ENCODE results near the gene STK11IP. TPM values are rescaled to one million over a fixed set of nuclear protein-coding genes. Genes with fewer than 3 reads are reported as not detected.
A peak's percentile ranks its signal among the peaks of the same experiment; 100 is the strongest.

The STK11IP gene
- total and polyA plus RNA-seq, 2 of the 13 experiments (the other 11 are each of a cell fraction or from before 2014, with no cell fraction given), result 12.8 to 24.0 TPM

GRCh38 chr2:219642465-219643083, 44.9 kb downstream of the STK11IP start (continued):
- TF ChIP-seq, protein P1, sequence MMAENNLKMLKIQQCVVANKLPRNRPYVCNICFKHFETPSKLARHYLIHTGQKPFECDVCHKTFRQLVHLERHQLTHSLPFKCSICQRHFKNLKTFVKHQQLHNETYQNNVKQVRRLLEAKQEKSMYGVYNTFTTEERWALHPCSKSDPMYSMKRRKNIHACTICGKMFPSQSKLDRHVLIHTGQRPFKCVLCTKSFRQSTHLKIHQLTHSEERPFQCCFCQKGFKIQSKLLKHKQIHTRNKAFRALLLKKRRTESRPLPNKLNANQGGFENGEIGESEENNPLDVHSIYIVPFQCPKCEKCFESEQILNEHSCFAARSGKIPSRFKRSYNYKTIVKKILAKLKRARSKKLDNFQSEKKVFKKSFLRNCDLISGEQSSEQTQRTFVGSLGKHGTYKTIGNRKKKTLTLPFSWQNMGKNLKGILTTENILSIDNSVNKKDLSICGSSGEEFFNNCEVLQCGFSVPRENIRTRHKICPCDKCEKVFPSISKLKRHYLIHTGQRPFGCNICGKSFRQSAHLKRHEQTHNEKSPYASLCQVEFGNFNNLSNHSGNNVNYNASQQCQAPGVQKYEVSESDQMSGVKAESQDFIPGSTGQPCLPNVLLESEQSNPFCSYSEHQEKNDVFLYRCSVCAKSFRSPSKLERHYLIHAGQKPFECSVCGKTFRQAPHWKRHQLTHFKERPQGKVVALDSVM (CRISPR knock-in tag; IDR thresholded peaks at IDR 0.05), result no peak
- no peak for TF ChIP-seq DBP (CRISPR knock-in tag; IDR thresholded peaks at IDR 0.05; ENCODE audit: not compliant biosample characterization)
- TF ChIP-seq, protein P2, sequence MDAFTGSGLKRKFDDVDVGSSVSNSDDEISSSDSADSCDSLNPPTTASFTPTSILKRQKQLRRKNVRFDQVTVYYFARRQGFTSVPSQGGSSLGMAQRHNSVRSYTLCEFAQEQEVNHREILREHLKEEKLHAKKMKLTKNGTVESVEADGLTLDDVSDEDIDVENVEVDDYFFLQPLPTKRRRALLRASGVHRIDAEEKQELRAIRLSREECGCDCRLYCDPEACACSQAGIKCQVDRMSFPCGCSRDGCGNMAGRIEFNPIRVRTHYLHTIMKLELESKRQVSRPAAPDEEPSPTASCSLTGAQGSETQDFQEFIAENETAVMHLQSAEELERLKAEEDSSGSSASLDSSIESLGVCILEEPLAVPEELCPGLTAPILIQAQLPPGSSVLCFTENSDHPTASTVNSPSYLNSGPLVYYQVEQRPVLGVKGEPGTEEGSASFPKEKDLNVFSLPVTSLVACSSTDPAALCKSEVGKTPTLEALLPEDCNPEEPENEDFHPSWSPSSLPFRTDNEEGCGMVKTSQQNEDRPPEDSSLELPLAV (CRISPR knock-in tag; conservative IDR thresholded peaks at IDR 0.05; ENCODE audit: low read depth), result no peak
- TF ChIP-seq, protein P3, sequence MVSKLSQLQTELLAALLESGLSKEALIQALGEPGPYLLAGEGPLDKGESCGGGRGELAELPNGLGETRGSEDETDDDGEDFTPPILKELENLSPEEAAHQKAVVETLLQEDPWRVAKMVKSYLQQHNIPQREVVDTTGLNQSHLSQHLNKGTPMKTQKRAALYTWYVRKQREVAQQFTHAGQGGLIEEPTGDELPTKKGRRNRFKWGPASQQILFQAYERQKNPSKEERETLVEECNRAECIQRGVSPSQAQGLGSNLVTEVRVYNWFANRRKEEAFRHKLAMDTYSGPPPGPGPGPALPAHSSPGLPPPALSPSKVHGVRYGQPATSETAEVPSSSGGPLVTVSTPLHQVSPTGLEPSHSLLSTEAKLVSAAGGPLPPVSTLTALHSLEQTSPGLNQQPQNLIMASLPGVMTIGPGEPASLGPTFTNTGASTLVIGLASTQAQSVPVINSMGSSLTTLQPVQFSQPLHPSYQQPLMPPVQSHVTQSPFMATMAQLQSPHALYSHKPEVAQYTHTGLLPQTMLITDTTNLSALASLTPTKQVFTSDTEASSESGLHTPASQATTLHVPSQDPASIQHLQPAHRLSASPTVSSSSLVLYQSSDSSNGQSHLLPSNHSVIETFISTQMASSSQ (IDR thresholded peaks at IDR 0.05; ENCODE audit: low read depth), result no peak
- TF ChIP-seq, protein P3 (CRISPR knock-in tag; IDR thresholded peaks at IDR 0.05; ENCODE audit: borderline replicate concordance), result no peak
- TF ChIP-seq ZNF790 (CRISPR knock-in tag; IDR thresholded peaks at IDR 0.05; ENCODE audit: borderline replicate concordance), result no peak
- peak; percentile 94 to 99 for TF ChIP-seq HMGXB4 (CRISPR knock-in tag; IDR thresholded peaks at IDR 0.05; ENCODE audit: borderline replicate concordance in 1 of 2, low read depth in 1 of 2)
- TF ChIP-seq NR1H2 (CRISPR knock-in tag; IDR thresholded peaks at IDR 0.05; ENCODE audit: borderline replicate concordance, low read depth), result no peak
- TF ChIP-seq, protein P4, sequence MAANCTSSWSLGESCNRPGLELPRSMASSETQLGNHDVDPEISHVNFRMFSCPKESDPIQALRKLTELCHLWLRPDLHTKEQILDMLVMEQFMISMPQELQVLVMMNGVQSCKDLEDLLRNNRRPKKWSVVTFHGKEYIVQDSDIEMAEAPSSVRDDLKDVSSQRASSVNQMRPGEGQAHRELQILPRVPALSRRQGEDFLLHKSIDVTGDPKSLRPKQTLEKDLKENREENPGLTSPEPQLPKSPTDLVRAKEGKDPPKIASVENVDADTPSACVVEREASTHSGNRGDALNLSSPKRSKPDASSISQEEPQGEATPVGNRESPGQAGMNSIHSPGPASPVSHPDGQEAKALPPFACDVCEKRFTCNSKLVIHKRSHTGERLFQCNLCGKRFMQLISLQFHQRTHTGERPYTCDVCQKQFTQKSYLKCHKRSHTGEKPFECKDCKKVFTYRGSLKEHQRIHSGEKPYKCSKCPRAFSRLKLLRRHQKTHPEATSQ (CRISPR knock-in tag; IDR thresholded peaks at IDR 0.05; ENCODE audit: borderline replicate concordance), result no peak
- no peak for TF ChIP-seq CHD4 (IDR thresholded peaks at IDR 0.05; ENCODE audit: borderline replicate concordance, low read length)
- peak; percentile 72 for TF ChIP-seq FOXA3 (CRISPR knock-in tag; IDR thresholded peaks at IDR 0.05)
- TF ChIP-seq ZNF558 (CRISPR knock-in tag; IDR thresholded peaks at IDR 0.05; ENCODE audit: borderline replicate concordance), result no peak
- peak; percentile 5; the same call in 1 of the 2 replicates for TF ChIP-seq TAF1 (CRISPR knock-in tag; IDR thresholded peaks at IDR 0.05)
- TF ChIP-seq, protein P5, sequence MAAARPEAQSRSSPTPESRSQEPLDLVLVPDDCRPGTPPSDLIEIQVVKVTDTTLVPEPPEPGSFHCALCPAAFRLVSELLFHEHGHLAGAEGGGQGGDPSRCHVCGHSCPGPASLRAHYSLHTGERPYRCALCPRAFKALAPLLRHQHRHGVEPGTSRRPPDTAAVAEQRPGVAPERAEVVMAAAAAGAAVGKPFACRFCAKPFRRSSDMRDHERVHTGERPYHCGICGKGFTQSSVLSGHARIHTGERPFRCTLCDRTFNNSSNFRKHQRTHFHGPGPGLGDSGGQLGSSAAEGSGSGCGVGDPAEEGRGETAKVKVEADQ (CRISPR knock-in tag; IDR thresholded peaks at IDR 0.05; ENCODE audit: borderline replicate concordance), result no peak; the same call in 1 of the 2 replicates

Data from HepG2 (cell line).